IPS-18a (cell line): ENCODE data around the gene ARHGAP21.
"Not testable (repeated sequence)": the region's sequence is repeated elsewhere in the genome, so short reads cannot be mapped to it uniquely, and the experiment has no call there.

Experiments used
- H3K27ac ChIP-seq: one replicate; pipeline ENCODE4 v1.5.1; 2013; ENCODE audit warnings: low read length
- H3K27me3 ChIP-seq: one replicate; pipeline ENCODE4 v1.6.1; 2013; ENCODE audit warnings: mild to moderate bottlenecking, low read length; ENCODE audit not compliant: control insufficient read depth, insufficient read depth
- H3K36me3 ChIP-seq: one replicate; pipeline ENCODE4 v1.6.1; 2013; ENCODE audit warnings: low read depth, low read length; ENCODE audit not compliant: control insufficient read depth
- H3K4me1 ChIP-seq: one replicate; pipeline ENCODE4 v1.6.1; 2013; ENCODE audit warnings: low read depth, low read length; ENCODE audit not compliant: control insufficient read depth
- H3K4me3 ChIP-seq: one replicate; pipeline ENCODE4 v1.5.1; 2013; ENCODE audit warnings: low read length
- H3K9ac ChIP-seq: one replicate; pipeline ENCODE4 v1.6.1; 2013; ENCODE audit warnings: mild to moderate bottlenecking, low read length, moderate library complexity
- H3K9me3 ChIP-seq: one replicate; pipeline ENCODE4 v1.6.1; 2013; ENCODE audit warnings: low read depth, low read length; ENCODE audit not compliant: control insufficient read depth

ARHGAP21 gene

GRCh38 chr10:24651923-24652322 is 71.8 kb downstream of the ARHGAP21 start:
- H3K27ac ChIP-seq = no peak overlapping the region
- H3K36me3 ChIP-seq = no peaks in the 10 kb centered on the region
- H3K9me3 ChIP-seq = no peaks in the 10 kb centered on the region
- H3K9ac ChIP-seq = no peak overlapping the region
- H3K4me3 ChIP-seq = no peak overlapping the region
- peaks cover 6% of the 10 kb centered on the region for H3K4me1 ChIP-seq
- no peaks in the 10 kb centered on the region for H3K27me3 ChIP-seq

- Histone ChIP-seq H3K9me3 (no peaks in the 10 kb centered on the region), H3K4me3 (no peak overlapping the region), H3K27ac (no peak overlapping the region), H3K9ac (no peak overlapping the region), H3K36me3 (no peaks in the 10 kb centered on the region), H3K27me3 (no peaks in the 10 kb centered on the region), H3K4me1 (peaks cover 6% of the 10 kb centered on the region)
Measured at GRCh38 chr10:24650669-24651391, 72.9 kb downstream of the ARHGAP21 start.

GRCh38 chr10:24645784-24646183 is 77.9 kb downstream of the ARHGAP21 start:
- H3K4me3 ChIP-seq = no peak overlapping the region
- H3K27me3 ChIP-seq = no peaks in the 10 kb centered on the region
- H3K4me1 ChIP-seq = peaks cover 6% of the 10 kb centered on the region
- H3K27ac ChIP-seq = no peak overlapping the region
- H3K9ac ChIP-seq = no peak overlapping the region
- H3K9me3 ChIP-seq = no peaks in the 10 kb centered on the region
- no peaks in the 10 kb centered on the region for H3K36me3 ChIP-seq

- H3K9ac ChIP-seq = no peak overlapping the region
Measured at GRCh38 chr10:24645022-24645421, 78.7 kb downstream of the ARHGAP21 start.

GRCh38 chr10:24643679-24644209 is 79.9 kb downstream of the ARHGAP21 start:
- Histone ChIP-seq H3K4me3 (no peak overlapping the region), H3K36me3 (no peaks in the 10 kb centered on the region), H3K4me1 (peaks cover 6% of the 10 kb centered on the region), H3K9ac (no peak overlapping the region), H3K27me3 (no peaks in the 10 kb centered on the region), H3K9me3 (no peaks in the 10 kb centered on the region), H3K27ac (no peak overlapping the region)

More at GRCh38 chr10:24645022-24645421, 78.7 kb downstream of the ARHGAP21 start:
- Histone ChIP-seq H3K27ac (no peak overlapping the region), H3K27me3 (no peaks in the 10 kb centered on the region), H3K36me3 (no peaks in the 10 kb centered on the region), H3K4me3 (no peak overlapping the region), H3K9me3 (no peaks in the 10 kb centered on the region), H3K4me1 (peaks cover 6% of the 10 kb centered on the region)

GRCh38 chr10:24642921-24643678 is 80.6 kb downstream of the ARHGAP21 start:
- Histone ChIP-seq H3K27me3 (no peaks in the 10 kb centered on the region), H3K4me1 (peaks cover 6% of the 10 kb centered on the region), H3K4me3 (no peak overlapping the region), H3K36me3 (no peaks in the 10 kb centered on the region), H3K27ac (no peak overlapping the region), H3K9ac (no peak overlapping the region), H3K9me3 (no peaks in the 10 kb centered on the region)

GRCh38 chr10:24639124-24639523 is 84.6 kb downstream of the ARHGAP21 start:
- Histone ChIP-seq H3K27me3 (no peaks in the 10 kb centered on the region), H3K27ac (no peak overlapping the region), H3K4me1 (no peaks in the 10 kb centered on the region), H3K36me3 (no peaks in the 10 kb centered on the region), H3K9ac (no peak overlapping the region), H3K4me3 (no peak overlapping the region), H3K9me3 (no peaks in the 10 kb centered on the region)

- H3K4me1 ChIP-seq = no peaks in the 10 kb centered on the region
- H3K27me3 ChIP-seq = no peaks in the 10 kb centered on the region
- H3K27ac ChIP-seq = no peak overlapping the region
- no peak overlapping the region for H3K4me3 ChIP-seq
- no peak overlapping the region for H3K9ac ChIP-seq
- peaks cover 4% of the 10 kb centered on the region for H3K36me3 ChIP-seq
- no peaks in the 10 kb centered on the region for H3K9me3 ChIP-seq
Measured at GRCh38 chr10:24625778-24626177, 97.9 kb downstream of the ARHGAP21 start.

- H3K4me3 ChIP-seq = no peak overlapping the region
- H3K36me3 ChIP-seq = peaks cover 4% of the 10 kb centered on the region
- no peaks in the 10 kb centered on the region for H3K27me3 ChIP-seq
- no peak overlapping the region for H3K27ac ChIP-seq
- H3K9me3 ChIP-seq = no peaks in the 10 kb centered on the region
- H3K4me1 ChIP-seq = no peaks in the 10 kb centered on the region
- H3K9ac ChIP-seq = no peak overlapping the region
Measured at GRCh38 chr10:24623383-24623782, 100.3 kb downstream of the ARHGAP21 start.

GRCh38 chr10:24622781-24623301 is 100.8 kb downstream of the ARHGAP21 start:
- no peaks in the 10 kb centered on the region for H3K4me1 ChIP-seq
- no peak overlapping the region for H3K27ac ChIP-seq
- peaks cover 4% of the 10 kb centered on the region for H3K36me3 ChIP-seq
- no peaks in the 10 kb centered on the region for H3K9me3 ChIP-seq
- H3K4me3 ChIP-seq = no peak overlapping the region
- H3K27me3 ChIP-seq = no peaks in the 10 kb centered on the region
- H3K9ac ChIP-seq = no peak overlapping the region

GRCh38 chr10:24621035-24621795 is 102.5 kb downstream of the ARHGAP21 start:
- H3K4me1 ChIP-seq = not testable (repeated sequence)

More at GRCh38 chr10:24621035-24621795, 102.5 kb downstream of the ARHGAP21 start:
- H3K27ac ChIP-seq, H3K36me3 ChIP-seq, H3K27me3 ChIP-seq, H3K4me3 ChIP-seq, H3K9ac ChIP-seq, H3K9me3 ChIP-seq: not testable (repeated sequence)
